Mesendoderm (in vitro differentiated cells): Measurements from ENCODE around the gene FKBP10.
"Not testable (repeated sequence)": the region's sequence is repeated elsewhere in the genome, so short reads cannot be mapped to it uniquely, and the experiment has no call there.

Source experiments
- DNase-seq: peaks from one replicate; pipeline ENCODE4 v3.0.0; 2013
- H2AK5ac ChIP-seq: 2 replicates; pipeline ENCODE4 v1.6.1; 2013; ENCODE audit warnings: low read length, inconsistent platforms
- H2BK120ac ChIP-seq: 2 replicates; pipeline ENCODE4 v1.6.1; 2013; ENCODE audit warnings: low read depth, mild to moderate bottlenecking, low read length, moderate library complexity, mixed read lengths
- H2BK15ac ChIP-seq: replicated peaks from 2 replicates; pipeline ENCODE4 v1.6.1; 2013; ENCODE audit warnings: low read depth, mild to moderate bottlenecking, moderate library complexity
- H2BK5ac ChIP-seq: 2 replicates; pipeline ENCODE4 v1.6.1; 2013; ENCODE audit warnings: low read length, inconsistent platforms
- H3K18ac ChIP-seq: 2 replicates; pipeline ENCODE4 v1.6.1; 2013; ENCODE audit warnings: mild to moderate bottlenecking, low read length, mixed read lengths
- H3K23ac ChIP-seq: one replicate; pipeline ENCODE4 v1.6.1; 2013; ENCODE audit warnings: low read length
- H3K27ac ChIP-seq: 2 replicates; pipeline ENCODE4 v1.5.1; 2013; ENCODE audit warnings: low read depth, mild to moderate bottlenecking, inconsistent platforms, low read length, moderate library complexity
- H3K27me3 ChIP-seq: 2 replicates; pipeline ENCODE4 v1.6.1; 2013; ENCODE audit warnings: low read length, control low read depth, mild to moderate bottlenecking, inconsistent platforms; ENCODE audit not compliant: insufficient read depth, poor library complexity
- H3K36me3 ChIP-seq: 2 replicates; pipeline ENCODE4 v1.6.1; 2013; ENCODE audit warnings: low read length, inconsistent platforms; ENCODE audit not compliant: control insufficient read depth, insufficient read depth
- H3K4ac ChIP-seq: one replicate; pipeline ENCODE4 v1.6.1; 2013; ENCODE audit warnings: low read depth, mild to moderate bottlenecking, low read length, moderate library complexity
- H3K4me1 ChIP-seq: 2 replicates; pipeline ENCODE4 v1.6.1; 2013; ENCODE audit warnings: low read depth, low read length, inconsistent platforms; ENCODE audit not compliant: control insufficient read depth
- H3K4me2 ChIP-seq: 2 replicates; pipeline ENCODE4 v1.6.1; 2013; ENCODE audit warnings: low read length
- H3K4me3 ChIP-seq: 2 replicates; pipeline ENCODE4 v1.5.1; 2013; ENCODE audit warnings: mild to moderate bottlenecking, low read length
- H3K56ac ChIP-seq: one replicate; pipeline ENCODE4 v1.6.1; 2013; ENCODE audit warnings: low read length
- H3K79me1 ChIP-seq: 2 replicates; pipeline ENCODE4 v1.6.1; 2013; ENCODE audit warnings: low read length, inconsistent platforms
- H3K79me2 ChIP-seq: 2 replicates; pipeline ENCODE4 v1.6.1; 2013; ENCODE audit warnings: mild to moderate bottlenecking, low read length; ENCODE audit not compliant: control insufficient read depth, insufficient read depth
- H3K9ac ChIP-seq: 2 replicates; pipeline ENCODE4 v1.6.1; 2013; ENCODE audit warnings: low read length, inconsistent platforms
- H4K5ac ChIP-seq: one replicate; pipeline ENCODE4 v1.6.1; 2013; ENCODE audit warnings: low read length
- H4K8ac ChIP-seq: one replicate; pipeline ENCODE4 v1.6.1; 2013; ENCODE audit warnings: low read depth, mild to moderate bottlenecking, control low read depth, low read length, moderate library complexity
- WGBS: extraction: QIAGEN DNeasy Blood & Tissue Kit; methylation state at CpG from one replicate; pipeline ENCODE4 v1.1.7; 2013; ENCODE audit warnings: low lambda C conversion rate, missing lambda C conversion rate; ENCODE audit not compliant: insufficient coverage; ENCODE audit errors: extremely low coverage; 5-methylcytosine and 5-hydroxymethylcytosine counted together

Gene FKBP10

GRCh38 chr17:41844971-41845370 is 32.2 kb downstream of the FKBP10 start:
- no peak overlapping the region for H2BK120ac ChIP-seq
- H3K4me1 ChIP-seq, result no peaks in the 10 kb centered on the region
- H2BK5ac ChIP-seq, result no peak overlapping the region
- H3K4me2 ChIP-seq, result no peak overlapping the region
- H3K4me3 ChIP-seq, result no peak overlapping the region
- H3K56ac ChIP-seq, result no peak overlapping the region
- WGBS, result no CpG with 5 or more reads among the region's 6 CpGs
- H4K8ac ChIP-seq, result no peak overlapping the region
- H3K27me3 ChIP-seq, result no peaks in the 10 kb centered on the region
- DNase-seq, result no peak
- no peak overlapping the region for H3K27ac ChIP-seq
- H3K79me1 ChIP-seq, result no peaks in the 10 kb centered on the region
- H2AK5ac ChIP-seq, result no peak overlapping the region
- H2BK15ac ChIP-seq, result no peak overlapping the region
- no peak overlapping the region for H4K5ac ChIP-seq
- H3K18ac ChIP-seq, result no peak overlapping the region
- no peak overlapping the region for H3K9ac ChIP-seq
- H3K79me2 ChIP-seq, result no peaks in the 10 kb centered on the region
- no peak overlapping the region for H3K23ac ChIP-seq
- no peak overlapping the region for H3K4ac ChIP-seq
- no peaks in the 10 kb centered on the region for H3K36me3 ChIP-seq

GRCh38 chr17:41848788-41849187 is 36.0 kb downstream of the FKBP10 start:
- H3K23ac ChIP-seq, result no peak overlapping the region
- no peaks in the 10 kb centered on the region for H3K79me2 ChIP-seq
- no peak overlapping the region for H3K4me3 ChIP-seq
- H3K79me1 ChIP-seq, result peaks cover 2% of the 10 kb centered on the region
- H4K5ac ChIP-seq, result no peak overlapping the region
- H2BK15ac ChIP-seq, result no peak overlapping the region
- no peak overlapping the region for H2BK120ac ChIP-seq
- no peak overlapping the region for H3K18ac ChIP-seq
- no peak overlapping the region for H3K56ac ChIP-seq
- no peaks in the 10 kb centered on the region for H3K36me3 ChIP-seq
- no CpG with 5 or more reads among the region's 4 CpGs for WGBS
- no peaks in the 10 kb centered on the region for H3K4me1 ChIP-seq
- DNase-seq, result no peak
- no peak overlapping the region for H2BK5ac ChIP-seq
- H3K4me2 ChIP-seq, result no peak overlapping the region
- H3K9ac ChIP-seq, result no peak overlapping the region
- no peak overlapping the region for H3K27ac ChIP-seq
- H3K27me3 ChIP-seq, result no peaks in the 10 kb centered on the region
- no peak overlapping the region for H3K4ac ChIP-seq
- H4K8ac ChIP-seq, result no peak overlapping the region
- no peak overlapping the region for H2AK5ac ChIP-seq

GRCh38 chr17:41849251-41849990 is 36.6 kb downstream of the FKBP10 start:
- Histone ChIP-seq H3K79me1 (peaks cover 2% of the 10 kb centered on the region), H3K4me1 (no peaks in the 10 kb centered on the region), H3K27me3 (no peaks in the 10 kb centered on the region), H3K79me2 (no peaks in the 10 kb centered on the region), H2BK120ac (no peak overlapping the region), H3K4ac (no peak overlapping the region), H3K56ac (no peak overlapping the region), H3K9ac (no peak overlapping the region), H2BK5ac (no peak overlapping the region), H3K18ac (no peak overlapping the region), H2AK5ac (no peak overlapping the region), H2BK15ac (no peak overlapping the region), H3K23ac (no peak overlapping the region), H4K5ac (no peak overlapping the region), H3K27ac (no peak overlapping the region), H4K8ac (no peak overlapping the region), H3K4me3 (no peak overlapping the region), H3K4me2 (no peak overlapping the region), H3K36me3 (peaks cover under 1% of the 10 kb centered on the region)
- no CpG with 5 or more reads among the region's 4 CpGs for WGBS
- DNase-seq, result no peak

DNA sequence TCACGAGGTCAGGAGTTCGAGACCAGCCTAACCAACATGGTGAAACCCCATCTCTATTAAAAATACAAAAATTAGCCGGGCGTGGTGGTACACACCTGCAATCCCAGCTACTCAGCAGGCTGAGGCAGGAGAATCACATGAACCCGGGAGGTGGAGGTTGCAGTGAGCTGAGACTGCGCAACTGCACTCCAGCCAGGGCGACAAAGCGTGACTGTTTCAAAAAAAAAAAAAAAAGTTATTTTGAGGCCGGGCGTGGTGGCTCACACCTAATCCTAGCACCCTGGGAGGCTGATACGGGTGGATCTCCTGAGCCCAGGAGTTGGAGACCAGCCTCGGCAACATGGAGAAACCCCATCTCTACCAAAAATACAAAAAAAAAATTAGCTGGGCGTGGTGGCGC is 38.6 kb downstream of the FKBP10 start:
- H3K4ac ChIP-seq, H4K8ac ChIP-seq, H3K79me2 ChIP-seq, H3K4me2 ChIP-seq, H3K27me3 ChIP-seq, H2BK5ac ChIP-seq, H3K79me1 ChIP-seq, H3K27ac ChIP-seq, H2AK5ac ChIP-seq, H3K9ac ChIP-seq, H3K18ac ChIP-seq, H2BK15ac ChIP-seq, H4K5ac ChIP-seq, H3K23ac ChIP-seq, H3K4me3 ChIP-seq, H3K4me1 ChIP-seq, H2BK120ac ChIP-seq, H3K36me3 ChIP-seq, DNase-seq, H3K56ac ChIP-seq: not testable (repeated sequence)
- WGBS, result no CpG with 5 or more reads among the region's 14 CpGs

DNA sequence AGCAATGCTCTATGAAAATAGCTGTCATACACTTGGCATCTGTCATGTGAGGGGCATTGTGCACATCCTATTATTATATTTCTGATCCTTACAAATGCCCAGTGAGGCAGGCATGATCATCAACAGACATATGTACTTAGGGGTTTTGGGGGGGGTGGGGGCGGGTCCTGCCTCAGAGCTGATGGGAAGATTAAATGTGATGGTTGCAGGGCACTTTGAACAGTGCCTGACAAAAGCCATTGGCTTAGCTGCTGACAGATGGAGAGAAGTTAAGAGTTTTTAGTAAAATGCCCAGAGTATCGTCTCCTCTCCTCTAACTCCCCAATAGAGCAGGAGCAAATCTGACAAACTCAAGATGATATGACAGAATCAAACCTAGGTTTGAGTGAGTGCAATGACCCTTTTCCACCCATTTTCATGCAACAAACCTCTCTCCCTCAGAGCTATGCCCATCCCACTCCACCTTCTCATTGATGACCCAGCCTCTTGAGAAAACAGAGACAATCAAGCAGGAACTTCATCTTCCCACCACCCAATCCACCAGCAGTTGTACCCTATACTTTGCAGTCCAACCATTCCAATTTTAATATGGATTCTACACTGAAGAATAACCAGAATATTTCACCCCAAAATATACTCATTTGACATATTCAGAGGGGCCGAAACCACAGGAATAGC is 47.6 kb downstream of the FKBP10 start:
- DNase-seq, result no peak
- Histone ChIP-seq H3K23ac (no peak overlapping the region), H2BK15ac (no peak overlapping the region), H3K4me2 (no peak overlapping the region), H3K4me3 (no peak overlapping the region), H3K27me3 (no peaks in the 10 kb centered on the region), H3K36me3 (no peaks in the 10 kb centered on the region), H3K18ac (no peak overlapping the region), H4K8ac (no peak overlapping the region), H3K4ac (no peak overlapping the region), H3K79me1 (peaks cover 23% of the 10 kb centered on the region), H2AK5ac (no peak overlapping the region), H3K56ac (no peak overlapping the region), H3K4me1 (peaks cover 11% of the 10 kb centered on the region), H2BK5ac (no peak overlapping the region), H3K9ac (no peak overlapping the region), H3K27ac (no peak overlapping the region), H3K79me2 (peaks cover 39% of the 10 kb centered on the region), H2BK120ac (no peak overlapping the region), H4K5ac (no peak overlapping the region)
- no CpG with 5 or more reads among the region's 3 CpGs for WGBS
